Activated naive CD8-positive, alpha-beta T cell treated with anti-CD3 and anti-CD28 coated beads for 36 hours (primary cell): ENCODE measurements around the gene ROBO1. TPM values are rescaled to one million over a fixed set of nuclear protein-coding genes. Genes with fewer than 3 reads are reported as not detected.

Source experiments
- DNase-seq: peaks from one replicate; pipeline ENCODE4 v3.0.0; 2021
- H3K27ac Mint-ChIP-seq: one replicate; pipeline ENCODE4 v1.8.0; 2022; ENCODE audit warnings: mild to moderate bottlenecking, moderate library complexity, mixed read lengths
- H3K27me3 Mint-ChIP-seq: one replicate; pipeline ENCODE4 v1.8.0; 2022; ENCODE audit warnings: mild to moderate bottlenecking, mixed read lengths
- H3K36me3 Mint-ChIP-seq: one replicate; pipeline ENCODE4 v1.8.0; 2021; ENCODE audit warnings: mild to moderate bottlenecking, mixed read lengths
- H3K4me1 Mint-ChIP-seq: one replicate; pipeline ENCODE4 v1.8.0; 2021; ENCODE audit warnings: mixed read lengths
- H3K4me3 Mint-ChIP-seq: one replicate; pipeline ENCODE4 v1.8.0; 2022; ENCODE audit warnings: mild to moderate bottlenecking, moderate library complexity, mixed read lengths
- H3K9me3 Mint-ChIP-seq: one replicate; pipeline ENCODE4 v1.8.0; 2022; ENCODE audit warnings: mixed read lengths
- total RNA-seq, 2 experiments: library from RNA; stranded (reverse); gene quantifications; one replicate each; pipeline ENCODE4 v1.2.3, GENCODE V29; 2021

Gene ROBO1
- total RNA-seq, 2 experiments from 2014 or later, result 13.8 to 16.5 TPM

- DNase-seq, result no peak
These were observed 774.4 kb downstream of the ROBO1 start for GRCh38 chr3:78993375-78993774.

GRCh38 chr3:78992830-78993229 lies 775.0 kb downstream of the ROBO1 start:
- Mint-ChIP-seq H3K36me3 (no peaks in the 10 kb centered on the region), H3K27me3 (no peaks in the 10 kb centered on the region)

More at GRCh38 chr3:78993375-78993774, 774.4 kb downstream of the ROBO1 start:
- Mint-ChIP-seq H3K9me3 (peaks cover 5% of the 10 kb centered on the region), H3K27ac (no peak overlapping the region), H3K4me1 (no peaks in the 10 kb centered on the region), H3K36me3 (no peaks in the 10 kb centered on the region), H3K27me3 (no peaks in the 10 kb centered on the region), H3K4me3 (no peak overlapping the region)

GRCh38 chr3:78992400-78992799 lies 775.4 kb downstream of the ROBO1 start:
- Mint-ChIP-seq H3K36me3 (no peaks in the 10 kb centered on the region), H3K27ac (no peak overlapping the region), H3K4me1 (peaks cover 2% of the 10 kb centered on the region), H3K9me3 (peaks cover 5% of the 10 kb centered on the region), H3K27me3 (no peaks in the 10 kb centered on the region), H3K4me3 (no peak overlapping the region)
- no peak for DNase-seq

More at GRCh38 chr3:78992830-78993229, 775.0 kb downstream of the ROBO1 start:
- Mint-ChIP-seq H3K4me1 (peaks cover 2% of the 10 kb centered on the region), H3K4me3 (no peak overlapping the region), H3K27ac (no peak overlapping the region), H3K9me3 (peaks cover 5% of the 10 kb centered on the region)
- no peak for DNase-seq

GRCh38 chr3:78991656-78992055 lies 776.1 kb downstream of the ROBO1 start:
- Mint-ChIP-seq H3K27me3 (no peaks in the 10 kb centered on the region), H3K27ac (no peak overlapping the region), H3K4me3 (no peak overlapping the region), H3K9me3 (peaks cover 5% of the 10 kb centered on the region), H3K36me3 (no peaks in the 10 kb centered on the region), H3K4me1 (peaks cover 2% of the 10 kb centered on the region)
- DNase-seq, result no peak

- no peak for DNase-seq
- Mint-ChIP-seq H3K36me3 (no peaks in the 10 kb centered on the region), H3K27me3 (no peaks in the 10 kb centered on the region), H3K9me3 (peaks cover 3% of the 10 kb centered on the region), H3K4me3 (no peak overlapping the region), H3K4me1 (peaks cover 2% of the 10 kb centered on the region), H3K27ac (no peak overlapping the region)
These were observed 777.6 kb downstream of the ROBO1 start for GRCh38 chr3:78990156-78990555.

- no peaks in the 10 kb centered on the region for H3K27me3 Mint-ChIP-seq
- H3K4me3 Mint-ChIP-seq, result no peak overlapping the region
- peaks cover 2% of the 10 kb centered on the region for H3K4me1 Mint-ChIP-seq
- DNase-seq, result no peak
- no peaks in the 10 kb centered on the region for H3K36me3 Mint-ChIP-seq
- no peak overlapping the region for H3K27ac Mint-ChIP-seq
- peaks cover 3% of the 10 kb centered on the region for H3K9me3 Mint-ChIP-seq
These were observed 779.5 kb downstream of the ROBO1 start for GRCh38 chr3:78988324-78988723.

GRCh38 chr3:78986416-78987101 lies 781.2 kb downstream of the ROBO1 start:
- DNase-seq, result no peak
- no peak overlapping the region for H3K27ac Mint-ChIP-seq
- H3K9me3 Mint-ChIP-seq, result peaks cover 4% of the 10 kb centered on the region
- no peak overlapping the region for H3K4me3 Mint-ChIP-seq
- H3K27me3 Mint-ChIP-seq, result no peaks in the 10 kb centered on the region
- H3K36me3 Mint-ChIP-seq, result no peaks in the 10 kb centered on the region
- H3K4me1 Mint-ChIP-seq, result peaks cover 2% of the 10 kb centered on the region

GRCh38 chr3:78985981-78986380 lies 781.8 kb downstream of the ROBO1 start:
- no peak for DNase-seq
- H3K36me3 Mint-ChIP-seq, result no peaks in the 10 kb centered on the region
- H3K27ac Mint-ChIP-seq, result no peak overlapping the region
- no peaks in the 10 kb centered on the region for H3K27me3 Mint-ChIP-seq
- H3K9me3 Mint-ChIP-seq, result peaks cover 2% of the 10 kb centered on the region
- peaks cover 2% of the 10 kb centered on the region for H3K4me1 Mint-ChIP-seq
- no peak overlapping the region for H3K4me3 Mint-ChIP-seq

GRCh38 chr3:78979028-78979427 lies 788.8 kb downstream of the ROBO1 start:
- H3K4me3 Mint-ChIP-seq, result no peak overlapping the region
- H3K9me3 Mint-ChIP-seq, result peaks cover 2% of the 10 kb centered on the region
- no peaks in the 10 kb centered on the region for H3K27me3 Mint-ChIP-seq
- H3K36me3 Mint-ChIP-seq, result no peaks in the 10 kb centered on the region
- peaks cover 5% of the 10 kb centered on the region for H3K4me1 Mint-ChIP-seq
- no peak for DNase-seq
- H3K27ac Mint-ChIP-seq, result no peak overlapping the region

GRCh38 chr3:78978037-78978436 lies 789.8 kb downstream of the ROBO1 start:
- no peaks in the 10 kb centered on the region for H3K27me3 Mint-ChIP-seq
- no peaks in the 10 kb centered on the region for H3K9me3 Mint-ChIP-seq
- DNase-seq, result no peak
- H3K27ac Mint-ChIP-seq, result no peak overlapping the region
- no peak overlapping the region for H3K4me3 Mint-ChIP-seq
- H3K36me3 Mint-ChIP-seq, result no peaks in the 10 kb centered on the region
- peaks cover 5% of the 10 kb centered on the region for H3K4me1 Mint-ChIP-seq

GRCh38 chr3:78977073-78977472 lies 790.7 kb downstream of the ROBO1 start:
- no peak overlapping the region for H3K4me3 Mint-ChIP-seq
- H3K9me3 Mint-ChIP-seq, result no peaks in the 10 kb centered on the region
- H3K4me1 Mint-ChIP-seq, result peaks cover 5% of the 10 kb centered on the region
- H3K27me3 Mint-ChIP-seq, result no peaks in the 10 kb centered on the region
- no peak overlapping the region for H3K27ac Mint-ChIP-seq
- no peak for DNase-seq
- H3K36me3 Mint-ChIP-seq, result no peaks in the 10 kb centered on the region

- Mint-ChIP-seq H3K4me1 (peaks cover 5% of the 10 kb centered on the region), H3K27ac (no peak overlapping the region), H3K4me3 (no peak overlapping the region), H3K27me3 (no peaks in the 10 kb centered on the region), H3K9me3 (no peaks in the 10 kb centered on the region), H3K36me3 (no peaks in the 10 kb centered on the region)
- no peak for DNase-seq
These were observed 791.6 kb downstream of the ROBO1 start for GRCh38 chr3:78976200-78976599.

- Mint-ChIP-seq H3K36me3 (no peaks in the 10 kb centered on the region), H3K4me1 (peaks cover 3% of the 10 kb centered on the region), H3K27ac (no peak overlapping the region), H3K4me3 (no peak overlapping the region), H3K27me3 (no peaks in the 10 kb centered on the region), H3K9me3 (no peaks in the 10 kb centered on the region)
- no peak for DNase-seq
These were observed 793.5 kb downstream of the ROBO1 start for GRCh38 chr3:78974181-78974790.

GRCh38 chr3:78972617-78973301 lies 795.0 kb downstream of the ROBO1 start:
- no peaks in the 10 kb centered on the region for H3K9me3 Mint-ChIP-seq
- H3K4me1 Mint-ChIP-seq, result peaks cover 4% of the 10 kb centered on the region
- DNase-seq, result no peak
- no peak overlapping the region for H3K27ac Mint-ChIP-seq
- no peaks in the 10 kb centered on the region for H3K36me3 Mint-ChIP-seq
- H3K4me3 Mint-ChIP-seq, result no peak overlapping the region
- H3K27me3 Mint-ChIP-seq, result no peaks in the 10 kb centered on the region

GRCh38 chr3:78970656-78971055 lies 797.1 kb downstream of the ROBO1 start:
- Mint-ChIP-seq H3K4me1 (peaks cover 6% of the 10 kb centered on the region), H3K27me3 (no peaks in the 10 kb centered on the region), H3K36me3 (no peaks in the 10 kb centered on the region), H3K27ac (no peak overlapping the region), H3K9me3 (no peaks in the 10 kb centered on the region), H3K4me3 (no peak overlapping the region)
- no peak for DNase-seq
